Sigmoid colon (tissue), 7 donors: ENCODE measurements around the gene NCOA7. TPM values are rescaled to one million over a fixed set of nuclear protein-coding genes. Genes with fewer than 3 reads are reported as not detected.

Experiments used
- DNase-seq: peaks from one replicate; pipeline ENCODE4 v3.0.0-alpha.2; 2019
- H3K27ac ChIP-seq, 4 donors: fragments of 200-600 bp; sonication (generic); one replicate each; pipeline ENCODE4 v1.5.1; 2016 to 2019; ENCODE audit warnings: mild to moderate bottlenecking in 1 of 4
- H3K27me3 ChIP-seq, 3 donors: fragments of 200-600 bp; sonication (generic); one replicate each; pipeline ENCODE4 v1.5.1; 2019; ENCODE audit warnings: mild to moderate bottlenecking in 1 of 3
- H3K36me3 ChIP-seq, 4 donors: fragments of 200-600 bp; sonication (generic); one replicate each; pipeline ENCODE4 v1.5.1; 2016 to 2019
- H3K4me1 ChIP-seq, 4 donors: fragments of 200-600 bp; sonication (generic); one replicate each; pipeline ENCODE4 v1.5.1; 2017 to 2019
- H3K4me3 ChIP-seq, 4 donors: fragments of 200-600 bp; sonication (generic); one replicate each; pipeline ENCODE4 v1.5.1; 2017 to 2019; ENCODE audit warnings: mild to moderate bottlenecking in 2 of 4, moderate library complexity in 1 of 4
- H3K9me3 ChIP-seq, 4 donors: fragments of 200-600 bp in 3 of 4; sonication (generic) in 3 of 4; one replicate each; pipeline versions ENCODE4 v1.5.1 to v1.6.1; 2013 to 2019
- CTCF ChIP-seq, 4 experiments: fragments of 450-650 bp in 3 of 4; fragments of 200-600 bp in 1 of 4; IDR thresholded peaks; one replicate each; pipeline ENCODE4 v1.5.1; 2016 to 2019; ENCODE audit warnings: antibody characterized with exemption in 4 of 4, mild to moderate bottlenecking in 3 of 4, moderate library complexity in 2 of 4
- EP300 ChIP-seq, 4 donors: sonication (generic); formaldehyde crosslinking; IDR thresholded peaks; one replicate each; pipeline ENCODE4 v1.6.1; 2017; ENCODE audit warnings: antibody characterized with exemption in 4 of 4
- POLR2A ChIP-seq, 2 donors: fragments of 450-650 bp; IDR thresholded peaks; one replicate each; pipeline ENCODE4 v1.6.1; 2016; ENCODE audit warnings: antibody characterized with exemption in 2 of 2, mild to moderate bottlenecking in 2 of 2, moderate library complexity in 2 of 2
- POLR2AphosphoS5 ChIP-seq, 4 donors: sonication (generic); formaldehyde crosslinking; IDR thresholded peaks; one replicate each; pipeline ENCODE4 v1.6.1; 2017; ENCODE audit warnings: antibody characterized with exemption in 4 of 4
- WGBS, 2 donors: extraction: QIAGEN DNeasy Blood & Tissue Kit; methylation state at CpG; one replicate each; pipeline ENCODE4 v1.1.7; 2013; 5-methylcytosine and 5-hydroxymethylcytosine counted together
- intact Hi-C: fragments of 100-400 bp; cut with DNase I; formaldehyde crosslinking; loops from one replicate; pipeline ENCODE4 v1.15.1; 2023
- polyA plus RNA-seq, 3 donors: library from polyadenylated mRNA; stranded (reverse); fragments of 200-250 nt; gene quantifications; one replicate each; pipeline ENCODE4 v1.2.3, GENCODE V29; 2013
- total RNA-seq, 4 donors: library from RNA; depleted of rRNA; stranded (reverse); fragments of >200 nt; gene quantifications; one replicate each; pipeline ENCODE4 v1.1.0, GENCODE V29; 2016
- donor health status: healthy with polysubstance abuse.
- donor health status: Bipolar disorder and iron deficiency.
- donor health status: healthy.

The NCOA7 gene
- total and polyA plus RNA-seq, 7 donors, result 15.6 to 48.3 (median 27.5) TPM

- no peak for DNase-seq
- intact Hi-C loops, result no loop called here
- Histone ChIP-seq H3K4me1 (no peaks in the 10 kb centered on the region), H3K27ac (no peak overlapping the region), H3K4me3 (no peak overlapping the region), H3K9me3 (no peaks in the 10 kb centered on the region), H3K36me3 (peaks cover 0 to 77% (median 6%) of the 10 kb centered on the region in 4 donors), H3K27me3 (no peaks in the 10 kb centered on the region)
- TF ChIP-seq EP300 (IDR thresholded peaks at IDR 0.05) (no peak), POLR2AphosphoS5 (IDR thresholded peaks at IDR 0.05) (no peak), POLR2A (IDR thresholded peaks at IDR 0.05) (no peak), CTCF (IDR thresholded peaks at IDR 0.05) (no peak)
- 85 to 87% methylated on average over 2 of the region's 2 CpGs for WGBS, 2 donors
Observed at GRCh38 chr6:125886914-125887313, 96.2 kb downstream of the NCOA7 start.

- no peak for DNase-seq
- intact Hi-C loops, result no loop called here
- H3K27ac ChIP-seq, result no peak overlapping the region
- H3K4me1 ChIP-seq, result no peaks in the 10 kb centered on the region
- H3K4me3 ChIP-seq, result no peak overlapping the region
- TF ChIP-seq CTCF (IDR thresholded peaks at IDR 0.05) (no peak), EP300 (IDR thresholded peaks at IDR 0.05) (no peak), POLR2A (IDR thresholded peaks at IDR 0.05) (no peak), POLR2AphosphoS5 (IDR thresholded peaks at IDR 0.05) (no peak)
- H3K36me3 ChIP-seq, result peaks cover 0 to 76% (median 4%) of the 10 kb centered on the region in 4 donors
- no peaks in the 10 kb centered on the region for H3K27me3 ChIP-seq
- no peaks in the 10 kb centered on the region for H3K9me3 ChIP-seq
Observed at GRCh38 chr6:125887372-125887771, 96.6 kb downstream of the NCOA7 start.

- no peak overlapping the region for H3K27ac ChIP-seq
- intact Hi-C loops, result no loop called here
- WGBS, 2 donors, result 75 to 80% methylated on average over 8 of the region's 8 CpGs
- no peaks in the 10 kb centered on the region for H3K4me1 ChIP-seq
- no peak overlapping the region for H3K4me3 ChIP-seq
- no peak for DNase-seq
- no peaks in the 10 kb centered on the region for H3K9me3 ChIP-seq
- peaks cover 0 to 72% (median 0%) of the 10 kb centered on the region in 4 donors for H3K36me3 ChIP-seq
- H3K27me3 ChIP-seq, result no peaks in the 10 kb centered on the region
- TF ChIP-seq CTCF (IDR thresholded peaks at IDR 0.05) (peak in 2 of 4 experiments; percentile 11 to 25), EP300 (IDR thresholded peaks at IDR 0.05) (no peak), POLR2A (IDR thresholded peaks at IDR 0.05) (no peak)
Observed at GRCh38 chr6:125888989-125889656, 98.4 kb downstream of the NCOA7 start.

GRCh38 chr6:125899726-125900182 is 109.0 kb downstream of the NCOA7 start:
- peaks cover 0 to 26% (median 0%) of the 10 kb centered on the region in 4 donors for H3K36me3 ChIP-seq
- H3K9me3 ChIP-seq, result no peaks in the 10 kb centered on the region
- 22 to 37% methylated on average over 2 of the region's 2 CpGs for WGBS, 2 donors
- H3K27ac ChIP-seq, result no peak overlapping the region
- intact Hi-C loops, result no loop called here
- TF ChIP-seq CTCF (IDR thresholded peaks at IDR 0.05) (no peak), EP300 (IDR thresholded peaks at IDR 0.05) (no peak), POLR2A (IDR thresholded peaks at IDR 0.05) (no peak), POLR2AphosphoS5 (IDR thresholded peaks at IDR 0.05) (no peak)
- no peak for DNase-seq
- H3K4me1 ChIP-seq, result no peaks in the 10 kb centered on the region
- no peaks in the 10 kb centered on the region for H3K27me3 ChIP-seq
- no peak overlapping the region for H3K4me3 ChIP-seq

GRCh38 chr6:125904871-125905270 is 114.1 kb downstream of the NCOA7 start:
- H3K4me3 ChIP-seq, result no peak overlapping the region
- WGBS, 2 donors, result 82 to 91% methylated on average over 3 of the region's 3 CpGs
- TF ChIP-seq POLR2AphosphoS5 (IDR thresholded peaks at IDR 0.05) (no peak), CTCF (IDR thresholded peaks at IDR 0.05) (no peak), POLR2A (IDR thresholded peaks at IDR 0.05) (no peak), EP300 (IDR thresholded peaks at IDR 0.05) (no peak)
- H3K36me3 ChIP-seq, result peaks cover 0 to 18% (median 0%) of the 10 kb centered on the region in 4 donors
- no peak for DNase-seq
- H3K4me1 ChIP-seq, result no peaks in the 10 kb centered on the region
- intact Hi-C loops, result no loop called here
- no peaks in the 10 kb centered on the region for H3K9me3 ChIP-seq
- H3K27ac ChIP-seq, result no peak overlapping the region
- no peaks in the 10 kb centered on the region for H3K27me3 ChIP-seq
